ENCODE results near the gene EEF1A2.

Gene EEF1A2

GRCh38 chr20:63545814-63546213, 46.9 kb upstream of the EEF1A2 start:
- DNase-seq (ENCODE audit: extremely low read depth, insufficient read length): no peak
- no peak for TF ChIP-seq CTCF (IDR thresholded peaks at IDR 0.05; ENCODE audit: insufficient read depth, low read length, poor library complexity, severe bottlenecking)
- Histone ChIP-seq H3K27me3 (replicated peaks; ENCODE audit: control insufficient read depth, insufficient read depth, low read length) (no peaks in the 10 kb centered on the region), H3K4me3 (replicated peaks; ENCODE audit: low read depth, low read length) (no peak overlapping the region), H3K36me3 (ENCODE audit: control insufficient read depth, insufficient read depth, low read length) (no peaks in the 10 kb centered on the region)

DNA sequence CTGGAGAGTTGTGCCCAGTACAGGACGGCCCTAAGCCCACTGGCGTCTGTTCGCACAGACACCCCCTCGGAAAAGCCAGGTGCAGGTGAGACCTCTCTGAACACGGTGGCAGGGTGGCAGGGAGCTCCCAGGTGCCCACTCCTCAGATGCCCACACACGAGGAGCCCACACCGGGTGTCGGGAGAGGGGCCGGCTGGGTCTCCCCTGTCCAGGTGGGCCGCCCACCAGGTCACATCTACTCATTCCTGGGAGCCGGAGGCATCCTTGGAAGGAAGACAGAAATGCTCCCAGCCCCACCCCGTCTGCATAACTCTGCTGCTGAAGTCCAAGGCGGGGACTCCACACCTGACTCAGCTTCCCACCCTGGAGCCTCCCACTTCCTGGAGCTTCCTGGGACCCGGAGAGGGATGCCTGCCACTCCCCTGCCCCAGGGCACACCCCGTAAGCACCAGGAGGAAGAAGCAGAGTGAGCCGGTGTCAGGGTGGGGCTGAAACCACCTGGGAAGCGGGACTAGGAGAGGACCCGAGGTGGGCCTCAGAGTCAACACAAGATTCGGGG, 46.2 kb upstream of the EEF1A2 start:
- DNase-seq (ENCODE audit: extremely low read depth, insufficient read length): no peak
- no peak for TF ChIP-seq CTCF (IDR thresholded peaks at IDR 0.05; ENCODE audit: insufficient read depth, low read length, poor library complexity, severe bottlenecking)
- Histone ChIP-seq H3K36me3 (ENCODE audit: control insufficient read depth, insufficient read depth, low read length) (no peaks in the 10 kb centered on the region), H3K27me3 (replicated peaks; ENCODE audit: control insufficient read depth, insufficient read depth, low read length) (no peaks in the 10 kb centered on the region), H3K4me3 (replicated peaks; ENCODE audit: low read depth, low read length) (no peak overlapping the region)

GRCh38 chr20:63544241-63544957, 45.5 kb upstream of the EEF1A2 start:
- DNase-seq (ENCODE audit: extremely low read depth, insufficient read length): no peak
- Histone ChIP-seq H3K4me3 (replicated peaks; ENCODE audit: low read depth, low read length) (no peak overlapping the region), H3K36me3 (ENCODE audit: control insufficient read depth, insufficient read depth, low read length) (no peaks in the 10 kb centered on the region), H3K27me3 (replicated peaks; ENCODE audit: control insufficient read depth, insufficient read depth, low read length) (no peaks in the 10 kb centered on the region)
- TF ChIP-seq CTCF (IDR thresholded peaks at IDR 0.05; ENCODE audit: insufficient read depth, low read length, poor library complexity, severe bottlenecking): no peak

DNA sequence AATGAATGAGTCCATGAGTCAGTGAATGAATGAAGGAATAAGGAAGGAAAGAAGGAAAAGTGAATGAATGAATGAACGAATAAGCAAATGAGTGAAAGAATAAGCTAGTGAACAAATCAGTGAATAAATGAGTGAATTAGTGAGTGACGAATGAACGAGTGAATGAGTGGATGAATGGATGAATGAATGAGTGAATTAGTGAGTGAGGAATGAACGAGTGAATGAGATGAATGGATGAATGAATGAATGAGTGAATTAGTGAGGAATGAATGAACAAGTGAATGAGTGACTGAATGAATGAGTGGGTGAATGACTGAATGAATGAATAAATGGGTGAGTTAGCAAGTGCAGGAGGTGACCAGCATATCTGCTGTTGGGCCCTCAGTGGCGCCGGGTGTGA, 44.9 kb upstream of the EEF1A2 start:
- H3K36me3 ChIP-seq (ENCODE audit: control insufficient read depth, insufficient read depth, low read length): no peaks in the 10 kb centered on the region
- no peak for TF ChIP-seq CTCF (IDR thresholded peaks at IDR 0.05; ENCODE audit: insufficient read depth, low read length, poor library complexity, severe bottlenecking)
- H3K27me3 ChIP-seq (replicated peaks; ENCODE audit: control insufficient read depth, insufficient read depth, low read length): no peaks in the 10 kb centered on the region
- no peak for DNase-seq (ENCODE audit: extremely low read depth, insufficient read length)
- H3K4me3 ChIP-seq (replicated peaks; ENCODE audit: low read depth, low read length): no peak overlapping the region

DNA sequence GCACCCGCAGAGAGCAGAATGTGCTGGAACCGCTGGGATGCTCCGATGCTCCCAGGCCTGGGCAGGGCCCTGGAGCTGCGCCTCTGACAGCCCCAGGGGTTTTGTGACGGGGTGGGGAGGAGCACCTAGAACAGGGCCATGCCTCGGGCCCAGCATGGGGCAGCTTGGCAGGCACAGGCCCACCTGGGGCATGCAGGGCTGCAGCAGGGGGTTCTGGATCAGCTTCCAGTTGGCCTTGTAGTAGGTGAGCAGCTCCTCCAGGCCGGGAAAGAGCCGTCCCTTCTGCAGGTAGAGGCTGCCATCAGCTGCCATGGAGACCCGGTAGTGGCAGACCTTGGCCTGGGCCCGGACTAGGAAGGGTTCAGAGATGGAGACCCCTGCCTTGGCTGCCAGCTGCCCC, 44.2 kb upstream of the EEF1A2 start:
- no peak for TF ChIP-seq CTCF (IDR thresholded peaks at IDR 0.05; ENCODE audit: insufficient read depth, low read length, poor library complexity, severe bottlenecking)
- no peaks in the 10 kb centered on the region for H3K36me3 ChIP-seq (ENCODE audit: control insufficient read depth, insufficient read depth, low read length)
- no peaks in the 10 kb centered on the region for H3K27me3 ChIP-seq (replicated peaks; ENCODE audit: control insufficient read depth, insufficient read depth, low read length)
- DNase-seq (ENCODE audit: extremely low read depth, insufficient read length): no peak
- no peak overlapping the region for H3K4me3 ChIP-seq (replicated peaks; ENCODE audit: low read depth, low read length)
